GM23338 (cell line): ENCODE measurements around the gene LIME1. TPM values are rescaled to one million over a fixed set of nuclear protein-coding genes. Genes with fewer than 3 reads are reported as not detected.

Experiments used
- ATAC-seq: fragments of 200-7000 bp; cut with Tn5 transposase; 3 replicates; pipeline ENCODE4 v1.9.1; 2020
- DNase-seq: peaks from one replicate; pipeline ENCODE4 v3.0.0-alpha.2; 2015; ENCODE audit warnings: low spot score
- H2AFZ ChIP-seq: fragments of 200-600 bp; sonication (generic); 2 replicates; pipeline ENCODE4 v1.8.0; 2016; ENCODE audit warnings: antibody characterized with exemption, mild to moderate bottlenecking, moderate library complexity
- H3F3A ChIP-seq: fragments of 200-600 bp; sonication (generic); replicated peaks from 2 replicates; pipeline ENCODE4 v1.8.0; 2017; ENCODE audit warnings: antibody characterized with exemption, mixed run types, low read depth
- H3K27ac ChIP-seq: fragments of 200-600 bp; sonication (generic); 2 replicates; pipeline ENCODE4 v1.6.1; 2016; ENCODE audit warnings: low read depth
- H3K27me3 ChIP-seq: fragments of 200-600 bp; sonication (generic); 2 replicates; pipeline ENCODE4 v1.8.0; 2016; ENCODE audit warnings: mild to moderate bottlenecking, mixed run types, moderate library complexity; ENCODE audit not compliant: insufficient read depth
- H3K36me3 ChIP-seq: fragments of 200-600 bp; sonication (generic); 2 replicates; pipeline ENCODE4 v1.8.0; 2016; ENCODE audit warnings: mild to moderate bottlenecking; ENCODE audit not compliant: insufficient read depth
- H3K4me1 ChIP-seq: fragments of 200-600 bp; sonication (generic); 2 replicates; pipeline ENCODE4 v1.8.0; 2016; ENCODE audit warnings: mild to moderate bottlenecking, moderate library complexity; ENCODE audit not compliant: insufficient read depth
- H3K4me2 ChIP-seq: fragments of 200-600 bp; sonication (generic); 2 replicates; pipeline ENCODE4 v1.7.1; 2017; ENCODE audit warnings: mixed run types
- H3K4me3 ChIP-seq: fragments of 200-600 bp; sonication (generic); 2 replicates; pipeline ENCODE4 v1.6.1; 2016; ENCODE audit warnings: mixed run types
- H3K79me2 ChIP-seq: fragments of 200-600 bp; sonication (generic); replicated peaks from 2 replicates; pipeline ENCODE4 v1.8.0; 2017; ENCODE audit warnings: mild to moderate bottlenecking; ENCODE audit not compliant: insufficient read depth
- H3K9me2 ChIP-seq: fragments of 200-600 bp; sonication (generic); 2 replicates; pipeline ENCODE4 v1.8.0; 2017; ENCODE audit not compliant: insufficient read depth
- H4K20me1 ChIP-seq: fragments of 200-600 bp; sonication (generic); replicated peaks from 2 replicates; pipeline ENCODE4 v1.8.0; 2017; ENCODE audit warnings: mild to moderate bottlenecking; ENCODE audit not compliant: insufficient read depth
- H3K27ac Mint-ChIP-seq: 2 replicates; pipeline ENCODE4 v1.8.0; 2020; ENCODE audit warnings: inconsistent platforms, mild to moderate bottlenecking, moderate library complexity, mixed read lengths
- H3K27me3 Mint-ChIP-seq: 3 replicates; pipeline ENCODE4 v1.8.0; 2022; ENCODE audit warnings: low read depth, mild to moderate bottlenecking, moderate library complexity, mixed read lengths, inconsistent platforms; ENCODE audit not compliant: insufficient read depth, poor library complexity
- H3K36me3 Mint-ChIP-seq: 3 replicates; pipeline ENCODE4 v1.8.0; 2021; ENCODE audit warnings: low read depth, mild to moderate bottlenecking, inconsistent platforms, moderate library complexity, mixed read lengths
- H3K4me1 Mint-ChIP-seq: 3 replicates; pipeline ENCODE4 v1.8.0; 2020; ENCODE audit warnings: mild to moderate bottlenecking, inconsistent platforms, mixed read lengths
- H3K4me3 Mint-ChIP-seq: 3 replicates; pipeline ENCODE4 v1.8.0; 2021; ENCODE audit warnings: moderate library complexity, mild to moderate bottlenecking, inconsistent platforms, mixed read lengths
- H3K9me3 Mint-ChIP-seq: 3 replicates; pipeline ENCODE4 v1.8.0; 2020; ENCODE audit warnings: moderate library complexity, mild to moderate bottlenecking, inconsistent platforms, mixed read lengths
- CTCF ChIP-seq, 2 experiments: fragments of 200-600 bp in 1 of 2; sonication (generic) in 1 of 2; conservative IDR thresholded peaks; 2 replicates each; pipeline versions ENCODE4 v1.5.1 to v1.6.1; 2016 to 2017; ENCODE audit warnings: antibody characterized with exemption in 2 of 2, low read depth in 2 of 2, mild to moderate bottlenecking in 2 of 2, moderate library complexity in 1 of 2
- EZH2phosphoT487 ChIP-seq: fragments of 200-600 bp; sonication (generic); IDR thresholded peaks from one replicate; pipeline ENCODE4 v1.8.1; 2018; ENCODE audit warnings: antibody characterized with exemption; ENCODE audit not compliant: unreplicated experiment
- JUNB ChIP-seq: IDR thresholded peaks from one replicate; pipeline ENCODE4 v1.6.1; 2016; ENCODE audit warnings: antibody characterized with exemption; ENCODE audit not compliant: unreplicated experiment
- NANOG ChIP-seq: IDR thresholded peaks from 2 replicates; pipeline ENCODE4 v1.6.1; 2016; ENCODE audit warnings: antibody characterized with exemption, borderline replicate concordance
- POLR2AphosphoS5 ChIP-seq: IDR thresholded peaks from 2 replicates; pipeline ENCODE4 v1.6.1; 2016; ENCODE audit warnings: antibody characterized with exemption, low read depth
- REST ChIP-seq: IDR thresholded peaks from one replicate; pipeline ENCODE4 v1.6.1; 2018; ENCODE audit warnings: antibody characterized with exemption; ENCODE audit not compliant: unreplicated experiment
- STAT1 ChIP-seq: IDR thresholded peaks from one replicate; pipeline ENCODE4 v1.6.1; 2016; ENCODE audit warnings: antibody characterized with exemption; ENCODE audit not compliant: unreplicated experiment
- ZNF114 ChIP-seq: fragments of 250-450 bp; sonication (Bioruptor Pico); IDR thresholded peaks from 2 replicates; pipeline ENCODE4 v1.5.0; 2020; ENCODE audit warnings: mild to moderate bottlenecking, moderate library complexity
- ZNF331 ChIP-seq: fragments of 250-450 bp; sonication (Bioruptor Pico); IDR thresholded peaks from 2 replicates; pipeline ENCODE4 v1.5.0; 2020; ENCODE audit warnings: low read depth, mild to moderate bottlenecking, moderate library complexity
- ZNF462 ChIP-seq: fragments of 250-450 bp; sonication (Bioruptor Pico); IDR thresholded peaks from 2 replicates; pipeline ENCODE4 v1.5.0; 2020; ENCODE audit warnings: mild to moderate bottlenecking, moderate library complexity
- polyA plus RNA-seq: library from polyadenylated mRNA; unstranded; fragments of >200 nt; fragmentation: Nextera tagmentation; extraction: Ambion mirVana; gene quantifications from 2 replicates; pipeline ENCODE4 v1.2.1, GENCODE V29; 2016
- total RNA-seq: library from RNA; depleted of rRNA; stranded (reverse); fragments of >200 nt; shearing (Covaris generic); gene quantifications from 2 replicates; pipeline ENCODE4 v1.2.3, GENCODE V29; 2014

The LIME1 gene
- total and polyA plus RNA-seq, 2 experiments from 2014 or later: 4.7 to 12.2 TPM

- H3K4me2 ChIP-seq: no peak overlapping the region
- Mint-ChIP-seq H3K36me3 (no peaks in the 10 kb centered on the region; the same call in 2 of the 3 replicates), H3K27ac (no peak overlapping the region; the same call in 1 of the 2 replicates), H3K27me3 (peaks cover 10% of the 10 kb centered on the region), H3K4me1 (no peaks in the 10 kb centered on the region; the same call in 1 of the 3 replicates), H3K9me3 (no peaks in the 10 kb centered on the region; the same call in 2 of the 3 replicates), H3K4me3 (no peak overlapping the region)
- ATAC-seq (no peak; the same call in 2 of the 3 replicates), DNase-seq (no peak)
- H3K27me3 ChIP-seq: no peaks in the 10 kb centered on the region
- H3K4me1 ChIP-seq: no peaks in the 10 kb centered on the region
- H3F3A ChIP-seq: peaks cover 18% of the 10 kb centered on the region
- H3K9me2 ChIP-seq: no peaks in the 10 kb centered on the region
- no peak overlapping the region for H2AFZ ChIP-seq
- no peak overlapping the region for H3K4me3 ChIP-seq
- H3K27ac ChIP-seq: 0 out of 2 replicates have a peak overlapping the region, but pooled peaks have one; percentile 50
- H3K36me3 ChIP-seq: no peaks in the 10 kb centered on the region
- peaks cover 7% of the 10 kb centered on the region for H3K79me2 ChIP-seq
- TF ChIP-seq POLR2AphosphoS5 (no peak), ZNF114 (CRISPR knock-in tag) (no peak), EZH2phosphoT487 (no peak), NANOG (no peak), CTCF (conservative IDR thresholded peaks at IDR 0.05; ENCODE audit: low read depth in 2 of 2) (no peak)
- peaks cover 14% of the 10 kb centered on the region for H4K20me1 ChIP-seq
Measured at GRCh38 chr20:63785691-63786131, 49.2 kb downstream of the LIME1 start.

- Histone ChIP-seq H3K9me2 (no peaks in the 10 kb centered on the region), H2AFZ (no peak overlapping the region), H3K4me3 (no peak overlapping the region), H4K20me1 (peaks cover 18% of the 10 kb centered on the region), H3K27ac (no peak overlapping the region), H3K36me3 (no peaks in the 10 kb centered on the region), H3K79me2 (no peaks in the 10 kb centered on the region; the same call in none of the 2 replicates), H3F3A (peaks cover 16% of the 10 kb centered on the region), H3K4me1 (peaks cover 4% of the 10 kb centered on the region; the same call in 1 of the 2 replicates), H3K4me2 (no peak overlapping the region), H3K27me3 (no peaks in the 10 kb centered on the region)
- no peak for DNase-seq
- Mint-ChIP-seq H3K36me3 (no peaks in the 10 kb centered on the region; the same call in 2 of the 3 replicates), H3K27ac (no peak overlapping the region), H3K4me3 (no peak overlapping the region), H3K9me3 (no peaks in the 10 kb centered on the region), H3K4me1 (peaks cover 2% of the 10 kb centered on the region), H3K27me3 (peaks cover 10% of the 10 kb centered on the region)
- no peak for ATAC-seq
- TF ChIP-seq JUNB (no peak), ZNF331 (no peak), ZNF462 (CRISPR knock-in tag) (no peak), STAT1 (no peak), REST (no peak)
Measured at GRCh38 chr20:63787302-63787701, 50.8 kb downstream of the LIME1 start.
